ENCODE data around the gene C6orf141. TPM values are rescaled to one million over a fixed set of nuclear protein-coding genes. Genes with fewer than 3 reads are reported as not detected.
"Not testable (repeated sequence)": the region's sequence is repeated elsewhere in the genome, so short reads cannot be mapped to it uniquely, and the experiment has no call there.

The C6orf141 gene
- total RNA-seq, 1 donor from 2014 or later, result 4.9 TPM

DNA sequence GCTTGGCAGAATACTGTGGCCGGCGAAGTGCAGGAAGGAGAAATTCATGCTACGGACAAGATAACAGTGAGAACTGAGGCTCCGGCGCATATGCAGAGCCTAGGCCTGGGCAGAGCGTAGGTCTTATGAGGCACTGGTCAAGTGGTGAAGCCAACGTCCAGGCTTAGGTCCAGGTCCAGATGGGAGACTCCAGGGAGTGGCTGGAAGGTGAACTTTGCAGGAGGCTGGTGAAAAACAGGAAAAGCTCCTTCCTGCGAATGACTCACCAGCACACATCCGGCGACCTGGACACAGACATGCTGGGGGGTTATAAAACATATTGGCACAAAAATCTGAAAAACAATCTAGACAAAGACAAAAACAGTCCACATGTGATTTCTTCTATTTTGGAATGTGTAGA lies 15.4 kb downstream of the C6orf141 start:
- no peak for FAIRE-seq
- DNase-seq (ENCODE audit: low spot score in 2 of 2), result no peak

DNA sequence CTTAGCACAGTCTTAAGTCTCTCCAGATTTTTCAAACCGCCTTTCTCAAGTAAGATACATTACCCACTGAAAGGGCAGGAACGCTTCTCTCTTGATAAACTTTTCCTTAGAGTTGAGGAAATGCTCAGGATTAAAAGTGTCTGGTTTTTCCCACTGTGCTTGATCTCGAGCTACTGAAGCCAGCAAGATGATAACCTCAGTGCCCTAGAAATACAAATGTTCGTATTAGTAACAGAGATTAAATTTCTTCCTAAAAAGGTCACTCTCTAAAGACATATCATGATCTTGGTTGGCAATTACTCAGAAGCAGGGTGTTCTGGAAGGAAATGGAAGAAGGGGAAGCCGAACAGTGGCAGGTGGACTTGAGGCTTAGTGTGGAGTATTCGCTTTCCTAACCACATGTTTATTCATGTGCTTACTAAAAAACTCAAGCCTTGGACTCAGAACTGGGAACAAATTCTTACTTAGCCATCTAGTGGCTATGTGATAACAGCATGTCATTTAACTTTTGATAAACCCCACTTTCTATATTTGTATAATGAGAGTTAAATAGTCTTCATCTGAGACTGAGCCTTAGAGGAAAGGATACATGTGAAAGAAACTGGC lies 20.1 kb downstream of the C6orf141 start:
- no peak for DNase-seq (ENCODE audit: low spot score in 2 of 2)
- FAIRE-seq, result no peak

- FAIRE-seq, result no peak
- no peak for DNase-seq (ENCODE audit: low spot score in 2 of 2)
Observed at GRCh38 chr6:49576618-49577017, 26.1 kb downstream of the C6orf141 start.

DNA sequence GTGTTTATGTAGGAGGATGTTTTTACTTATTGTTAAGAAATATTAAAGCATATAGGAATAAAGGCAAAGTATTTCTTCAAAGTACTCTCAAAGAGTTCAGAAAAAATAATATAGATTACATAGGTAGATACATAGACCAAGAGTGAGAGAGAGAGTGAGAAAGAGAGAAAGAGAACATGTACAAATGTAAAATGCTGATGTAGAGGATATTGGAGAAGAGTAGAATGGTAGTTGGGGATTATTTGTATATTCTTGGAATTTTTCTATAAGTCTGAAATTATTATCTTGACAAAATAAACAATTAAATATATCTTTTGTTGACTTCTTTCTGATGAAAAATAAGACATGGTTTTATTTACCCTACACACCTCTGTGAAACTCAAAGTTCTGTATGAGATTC lies 29.2 kb downstream of the C6orf141 start:
- FAIRE-seq (no peak), DNase-seq (ENCODE audit: low spot score in 2 of 2) (no peak)

DNA sequence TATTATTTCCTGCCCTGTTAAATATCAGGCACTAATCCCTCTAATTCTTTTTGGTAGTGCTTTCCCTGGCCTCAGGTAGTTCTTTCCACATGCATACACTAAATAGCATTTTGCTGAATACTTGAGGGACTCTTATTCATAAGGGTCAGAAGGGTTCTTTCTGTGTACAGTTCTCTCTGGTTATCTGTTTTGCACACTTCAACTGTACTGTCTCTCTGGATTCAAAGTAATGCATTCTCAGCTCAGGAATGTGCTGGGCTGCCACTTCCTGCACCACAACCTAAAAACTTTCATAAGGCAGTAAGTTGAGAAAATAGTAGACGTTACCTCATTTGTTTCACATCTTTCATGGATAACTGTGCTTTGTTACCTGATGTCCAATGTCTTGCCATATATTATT lies 32.1 kb downstream of the C6orf141 start:
- DNase-seq (ENCODE audit: low spot score in 2 of 2) (no peak), FAIRE-seq (no peak)

GRCh38 chr6:49587262-49587661 lies 36.8 kb downstream of the C6orf141 start:
- not testable (repeated sequence) for FAIRE-seq; DNase-seq (ENCODE audit: low spot score in 2 of 2)

Other genes starting within 250 kb of the C6orf141 start
- gene MMUT, start 87.4 kb upstream of the C6orf141 start, total RNA-seq, result 29.8 TPM
- gene CENPQ, start 87.3 kb upstream of the C6orf141 start, total RNA-seq, result 4.5 TPM
- gene GLYATL3, start 50.7 kb upstream of the C6orf141 start, total RNA-seq, result not detected
- 0.41 TPM for gene RHAG, start 86.2 kb downstream of the C6orf141 start, total RNA-seq
- 0.82 TPM for gene CRISP2, start 162.9 kb downstream of the C6orf141 start, total RNA-seq
- under 0.01 TPM for gene CRISP3, start 193.7 kb downstream of the C6orf141 start, total RNA-seq
- gene PGK2, start 236.6 kb downstream of the C6orf141 start, total RNA-seq, result not detected